ENCODE measurements around the gene DCTN5. TPM values are rescaled to one million over a fixed set of nuclear protein-coding genes. Genes with fewer than 3 reads are reported as not detected.

The DCTN5 gene
- total and polyA plus RNA-seq, 2 donors (not counting 3 experiments of a cell fraction or from before 2014, with no cell fraction given): 51.6 to 80.8 TPM

DNA sequence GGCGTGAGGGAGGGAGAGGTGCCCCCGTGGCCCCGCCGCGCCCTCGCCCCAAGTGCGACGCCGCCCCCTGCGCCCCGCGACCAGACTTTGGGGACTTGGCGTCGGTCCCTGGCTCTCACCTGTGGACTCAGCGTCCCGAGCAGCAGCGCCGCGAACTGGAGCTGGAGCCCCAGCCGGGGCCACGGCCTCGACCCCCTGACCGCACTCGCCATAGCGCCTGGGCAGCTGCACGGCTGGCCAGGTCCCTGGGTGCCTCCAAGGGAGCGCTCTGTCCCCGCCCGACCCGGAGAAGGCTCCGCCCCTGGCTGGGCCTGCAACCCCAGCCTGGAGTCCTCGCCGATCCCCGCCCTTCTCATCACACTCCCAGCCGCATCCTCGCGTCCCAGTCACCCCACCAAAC lies 71.7 kb downstream of the DCTN5 start, which contains the start of gene ERN2:
ERN2 (minus strand) TSS at position 247 of the 400 bp plus-strand sequence; CDS start at position 212, 35 bp downstream.
- no peak within 1 kb of the TSS for H3K9ac ChIP-seq (replicated peaks; ENCODE audit: extremely low read depth, insufficient read depth, low read length)
- dilution Hi-C loops (cut with MboI; ENCODE audit: extremely low pct_ligation_motif_present, low sequenced_read_pairs): no loop called here
- intact Hi-C loops (cut with micrococcal nuclease): no loop called here
- no peak within 1 kb of the TSS for H2AFZ ChIP-seq (ENCODE audit: low read depth, low read length)
- BruUV-seq (replicated peaks): no TSS peak
- no peak within 1 kb of the TSS for H3K4me2 ChIP-seq (ENCODE audit: insufficient read depth, low read length)
- H4K20me1 ChIP-seq (replicated peaks; ENCODE audit: control insufficient read depth, extremely low read depth, insufficient read depth, low read length): no peaks in the 10 kb centered on the region
- no peak for FAIRE-seq
- no peaks in the 10 kb centered on the region for H3K36me3 ChIP-seq (ENCODE audit: control insufficient read depth in 2 of 2, extremely low read depth in 1 of 2, insufficient read depth in 2 of 2, low read length in 2 of 2)
- no peaks in the 10 kb centered on the region for H3K79me2 ChIP-seq (ENCODE audit: control insufficient read depth, insufficient read depth, low read length)
- CTCF ChIA-PET: no interaction called here
- H3K27me3 ChIP-seq (ENCODE audit: control insufficient read depth in 2 of 2, insufficient read depth in 2 of 2, low read length in 2 of 2): peaks cover 13 to 20% of the 10 kb centered on the region in 2 experiments
- H3K4me1 ChIP-seq (ENCODE audit: control insufficient read depth, extremely low read depth, insufficient read depth, low read length): no peaks in the 10 kb centered on the region
- H3K27ac ChIP-seq (ENCODE audit: insufficient read depth, low read depth, low read length): no peak within 1 kb of the TSS
- no peaks in the 10 kb centered on the region for H3K9me1 ChIP-seq (replicated peaks; ENCODE audit: control insufficient read depth, extremely low read depth, insufficient read depth, low read length)
- H3K9me3 ChIP-seq (replicated peaks; ENCODE audit: control insufficient read depth, insufficient read depth, low read length): no peaks in the 10 kb centered on the region
- POLR2A ChIA-PET: no interaction called here
- TF ChIP-seq MYC (IDR thresholded peaks at IDR 0.05; ENCODE audit: low read depth, low read length): no peak
- TF ChIP-seq EZH2 (IDR thresholded peaks at IDR 0.05; ENCODE audit: borderline replicate concordance, low read depth, low read length, severe bottlenecking): no peak
- no peak for TF ChIP-seq POLR2AphosphoS5 (IDR thresholded peaks at IDR 0.05; ENCODE audit: insufficient read depth, low read depth, low read length)
- TF ChIP-seq, protein P1, sequence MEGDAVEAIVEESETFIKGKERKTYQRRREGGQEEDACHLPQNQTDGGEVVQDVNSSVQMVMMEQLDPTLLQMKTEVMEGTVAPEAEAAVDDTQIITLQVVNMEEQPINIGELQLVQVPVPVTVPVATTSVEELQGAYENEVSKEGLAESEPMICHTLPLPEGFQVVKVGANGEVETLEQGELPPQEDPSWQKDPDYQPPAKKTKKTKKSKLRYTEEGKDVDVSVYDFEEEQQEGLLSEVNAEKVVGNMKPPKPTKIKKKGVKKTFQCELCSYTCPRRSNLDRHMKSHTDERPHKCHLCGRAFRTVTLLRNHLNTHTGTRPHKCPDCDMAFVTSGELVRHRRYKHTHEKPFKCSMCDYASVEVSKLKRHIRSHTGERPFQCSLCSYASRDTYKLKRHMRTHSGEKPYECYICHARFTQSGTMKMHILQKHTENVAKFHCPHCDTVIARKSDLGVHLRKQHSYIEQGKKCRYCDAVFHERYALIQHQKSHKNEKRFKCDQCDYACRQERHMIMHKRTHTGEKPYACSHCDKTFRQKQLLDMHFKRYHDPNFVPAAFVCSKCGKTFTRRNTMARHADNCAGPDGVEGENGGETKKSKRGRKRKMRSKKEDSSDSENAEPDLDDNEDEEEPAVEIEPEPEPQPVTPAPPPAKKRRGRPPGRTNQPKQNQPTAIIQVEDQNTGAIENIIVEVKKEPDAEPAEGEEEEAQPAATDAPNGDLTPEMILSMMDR (IDR thresholded peaks at IDR 0.05; ENCODE audit: extremely low read depth in 1 of 2, insufficient read depth in 1 of 2, low read depth in 1 of 2, low read length in 2 of 2): no peak
- TF ChIP-seq GATA2 (IDR thresholded peaks at IDR 0.05; ENCODE audit: insufficient read depth, insufficient read length, low read depth, low read length): no peak
- TF ChIP-seq, protein P2, sequence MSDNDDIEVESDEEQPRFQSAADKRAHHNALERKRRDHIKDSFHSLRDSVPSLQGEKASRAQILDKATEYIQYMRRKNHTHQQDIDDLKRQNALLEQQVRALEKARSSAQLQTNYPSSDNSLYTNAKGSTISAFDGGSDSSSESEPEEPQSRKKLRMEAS (IDR thresholded peaks at IDR 0.05; ENCODE audit: insufficient read depth, insufficient read length): no peak
- TF ChIP-seq JUN (IDR thresholded peaks at IDR 0.05; ENCODE audit: borderline replicate concordance, insufficient read depth, insufficient read length, low read depth): no peak
- TF ChIP-seq POLR2A (IDR thresholded peaks at IDR 0.05; ENCODE audit: low read depth, low read length): no peak
- TF ChIP-seq FOS (IDR thresholded peaks at IDR 0.05; ENCODE audit: borderline replicate concordance, insufficient read depth, low read length): no peak
- no peak within 1 kb of the TSS for H3K4me3 ChIP-seq (replicated peaks in 1 of 3; ENCODE audit: insufficient read depth in 1 of 3, low read depth in 1 of 3, low read length in 3 of 3)
- DNase-seq (ENCODE audit: low read depth, low spot score): no peak
